ENCODE results near the gene MYRF.

DNA sequence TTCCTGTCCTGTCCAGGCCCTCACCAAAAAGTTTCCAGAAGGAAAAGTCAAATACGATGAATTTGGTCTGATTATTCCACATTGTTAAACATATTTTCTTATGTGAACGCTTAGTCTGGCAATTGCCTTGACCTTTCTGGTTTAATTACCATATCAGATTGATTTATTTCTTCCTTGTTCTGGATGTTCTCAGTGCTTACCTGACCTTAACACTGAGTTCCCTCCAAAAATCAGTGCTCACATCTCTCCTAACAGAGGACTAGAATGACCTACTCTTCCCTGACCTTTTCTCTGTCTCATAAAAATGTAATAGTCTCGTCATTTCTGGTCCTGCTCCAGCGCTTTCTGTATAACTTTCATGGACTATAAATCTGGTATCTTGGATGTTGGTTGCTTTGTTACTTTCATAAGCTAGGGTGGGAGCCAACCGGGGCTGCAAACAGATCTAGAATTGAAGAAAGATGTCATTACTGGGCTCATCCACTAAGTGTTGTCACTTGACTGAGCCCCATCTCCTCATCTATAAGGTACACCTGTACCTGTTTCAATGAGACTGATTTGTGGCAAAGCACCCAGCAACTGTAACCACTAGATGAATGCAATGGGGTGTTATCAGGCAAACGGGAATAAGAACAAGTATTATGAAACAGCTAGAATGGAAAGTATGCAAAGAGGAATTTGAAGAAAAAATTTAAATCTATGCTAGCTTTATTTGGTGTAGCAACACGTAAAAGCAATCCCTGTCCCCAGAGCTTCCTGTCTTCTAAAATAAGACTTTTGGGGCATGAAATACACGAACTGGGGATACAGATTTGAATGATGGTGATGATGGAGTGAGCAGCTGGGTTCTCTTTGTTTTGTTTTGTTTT lies 78.0 kb downstream of the MYRF start:
- TF ChIP-seq POLR2A (IDR thresholded peaks at IDR 0.05; ENCODE audit: low read length) (peak; percentile 32), GATA1 (IDR thresholded peaks at IDR 0.05; ENCODE audit: low read depth, low read length) (no peak)

Measured in erythroblast (primary cell).